Bronchial epithelial cell (primary cell): ENCODE results near the gene CCDC141. TPM values are rescaled to one million over a fixed set of nuclear protein-coding genes. Genes with fewer than 3 reads are reported as not detected.
A peak's percentile ranks its signal among the peaks of the same experiment; 100 is the strongest.

Experiments
- DNase-seq: peaks from one replicate; pipeline ENCODE4 v3.0.0-alpha.2; 2010; ENCODE audit warnings: low read depth
- FAIRE-seq: peaks from 2 replicates; lab custom pipeline; 2011; peaks lifted over from hg19 to GRCh38; lab: Jason Lieb, UNC
- H3K27me3 ChIP-seq: 2 replicates; pipeline ENCODE4 v1.5.1; 2011; ENCODE audit warnings: low read length; ENCODE audit not compliant: control insufficient read depth, insufficient read depth
- H3K36me3 ChIP-seq: 2 replicates; pipeline ENCODE4 v1.5.1; 2011; ENCODE audit warnings: low read length; ENCODE audit not compliant: control insufficient read depth, insufficient read depth
- H3K4me3 ChIP-seq: 2 replicates; pipeline ENCODE4 v1.5.1; 2011; ENCODE audit warnings: mild to moderate bottlenecking, low read depth, low read length, control low read depth
- total RNA-seq: library from RNA; depleted of rRNA; stranded (reverse); fragments of >200 nt; gene quantifications from 2 replicates; pipeline ENCODE4 v1.2.1, GENCODE V29; 2014
- TF ChIP-seq, protein P1 (sequence below): IDR thresholded peaks from 2 replicates; pipeline ENCODE4 v1.5.1; 2011; ENCODE audit warnings: mild to moderate bottlenecking, moderate library complexity, low read length, control low read depth, inconsistent platforms; ENCODE audit not compliant: insufficient read depth, severe bottlenecking

Gene CCDC141
- total RNA-seq, 1 donor from 2014 or later: not detected

DNA sequence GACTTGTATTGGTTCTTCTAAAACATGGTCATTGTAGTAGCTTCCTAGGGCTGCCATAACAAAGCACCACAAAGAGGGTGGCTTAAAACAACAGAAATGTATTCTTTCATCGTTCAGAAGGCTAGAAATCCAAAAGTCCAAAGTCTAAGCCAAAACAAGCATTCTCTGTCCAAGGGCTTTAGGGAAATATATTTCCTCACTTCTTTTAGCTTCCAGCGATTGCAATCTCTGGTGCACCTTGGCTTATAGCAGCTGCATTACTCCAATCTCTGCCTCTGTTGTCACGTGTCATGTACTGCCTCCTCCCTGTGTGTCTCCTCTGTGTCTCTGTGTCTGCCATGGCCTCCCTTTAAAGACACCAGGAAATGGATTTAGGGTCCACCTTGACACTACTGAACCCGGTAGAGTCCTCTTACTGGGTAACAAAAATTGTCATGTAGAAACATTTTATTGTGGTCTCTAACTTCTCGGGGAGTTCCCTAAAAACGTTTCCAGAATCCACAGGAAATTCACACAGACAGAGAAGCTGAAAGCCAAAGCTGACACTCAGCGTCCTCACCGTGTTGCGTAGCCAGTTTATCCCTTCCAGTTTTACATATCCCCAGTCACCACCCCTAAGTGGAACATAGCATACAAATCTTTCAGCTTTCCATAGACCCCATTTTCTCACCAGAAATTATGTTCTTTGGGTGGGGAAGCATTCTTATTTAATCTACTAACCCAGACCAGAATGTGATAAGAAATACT is 222.0 kb downstream of the CCDC141 start:
- Histone ChIP-seq H3K4me3 (no peak overlapping the region), H3K27me3 (no peaks in the 10 kb centered on the region), H3K36me3 (no peaks in the 10 kb centered on the region)
- DNase-seq: no peak
- FAIRE-seq: no peak
- TF ChIP-seq, protein P1, sequence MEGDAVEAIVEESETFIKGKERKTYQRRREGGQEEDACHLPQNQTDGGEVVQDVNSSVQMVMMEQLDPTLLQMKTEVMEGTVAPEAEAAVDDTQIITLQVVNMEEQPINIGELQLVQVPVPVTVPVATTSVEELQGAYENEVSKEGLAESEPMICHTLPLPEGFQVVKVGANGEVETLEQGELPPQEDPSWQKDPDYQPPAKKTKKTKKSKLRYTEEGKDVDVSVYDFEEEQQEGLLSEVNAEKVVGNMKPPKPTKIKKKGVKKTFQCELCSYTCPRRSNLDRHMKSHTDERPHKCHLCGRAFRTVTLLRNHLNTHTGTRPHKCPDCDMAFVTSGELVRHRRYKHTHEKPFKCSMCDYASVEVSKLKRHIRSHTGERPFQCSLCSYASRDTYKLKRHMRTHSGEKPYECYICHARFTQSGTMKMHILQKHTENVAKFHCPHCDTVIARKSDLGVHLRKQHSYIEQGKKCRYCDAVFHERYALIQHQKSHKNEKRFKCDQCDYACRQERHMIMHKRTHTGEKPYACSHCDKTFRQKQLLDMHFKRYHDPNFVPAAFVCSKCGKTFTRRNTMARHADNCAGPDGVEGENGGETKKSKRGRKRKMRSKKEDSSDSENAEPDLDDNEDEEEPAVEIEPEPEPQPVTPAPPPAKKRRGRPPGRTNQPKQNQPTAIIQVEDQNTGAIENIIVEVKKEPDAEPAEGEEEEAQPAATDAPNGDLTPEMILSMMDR: no peak

DNA sequence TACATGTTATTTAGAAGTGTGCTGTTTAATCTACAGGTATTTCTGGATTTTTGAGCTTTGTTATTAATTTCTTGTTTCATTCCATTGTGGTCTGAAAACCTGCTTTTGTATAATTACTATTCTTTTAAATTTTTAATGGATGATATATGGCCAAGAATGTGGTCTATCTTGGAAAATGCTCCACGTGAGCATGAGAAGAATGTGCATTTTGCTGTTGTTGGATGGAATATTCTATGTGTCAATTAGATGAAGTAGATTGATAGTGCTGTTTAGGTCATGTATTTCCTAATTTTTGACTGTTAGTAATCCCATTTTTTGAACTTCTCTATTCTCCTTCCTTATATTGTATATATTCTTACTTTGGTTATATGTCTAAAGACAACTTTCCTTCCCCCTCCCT is 222.8 kb downstream of the CCDC141 start:
- no peak overlapping the region for H3K4me3 ChIP-seq
- no peaks in the 10 kb centered on the region for H3K27me3 ChIP-seq
- no peak for DNase-seq
- no peaks in the 10 kb centered on the region for H3K36me3 ChIP-seq
- FAIRE-seq: no peak
- TF ChIP-seq, protein P1: no peak

DNA sequence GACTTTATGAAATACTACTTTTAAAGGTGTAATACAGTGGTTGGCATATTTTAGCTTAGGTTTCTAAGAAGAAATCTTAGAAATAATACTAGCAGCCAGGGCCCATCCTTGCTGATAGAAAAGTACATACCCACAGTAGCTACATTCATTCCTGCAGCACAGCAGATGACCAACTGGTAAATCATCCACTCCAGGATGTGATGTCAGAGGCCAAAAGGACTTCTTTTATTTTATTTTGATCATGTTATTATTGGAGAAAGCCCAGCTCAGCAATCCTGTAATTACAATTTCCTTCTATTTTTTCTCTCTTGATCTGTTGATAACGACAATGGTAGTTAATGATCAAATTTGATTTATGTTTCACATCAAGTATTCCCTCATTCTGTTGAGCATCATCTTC is 224.8 kb downstream of the CCDC141 start:
- Histone ChIP-seq H3K36me3 (no peaks in the 10 kb centered on the region), H3K4me3 (no peak overlapping the region), H3K27me3 (no peaks in the 10 kb centered on the region)
- no peak for FAIRE-seq
- TF ChIP-seq, protein P1: no peak
- peak; percentile 56 for DNase-seq

DNA sequence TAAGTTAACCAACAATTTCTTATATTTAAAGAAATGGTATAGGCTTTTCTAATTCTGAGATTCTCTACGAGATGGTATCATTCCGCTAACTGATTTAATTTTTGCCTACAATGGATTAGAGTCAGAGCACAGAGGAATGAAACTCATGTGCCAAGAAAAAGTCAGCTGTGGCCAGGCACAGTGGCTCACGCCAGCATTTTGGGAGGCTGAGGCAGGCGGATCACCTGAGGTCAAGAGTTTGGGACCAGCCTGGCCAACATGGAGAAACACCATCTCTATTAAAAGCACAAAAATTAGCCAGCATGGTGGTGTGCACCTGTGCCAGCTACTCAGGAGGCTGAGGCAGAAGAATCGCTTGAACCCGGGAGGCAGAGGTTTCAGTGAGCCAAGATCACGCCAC is 225.8 kb downstream of the CCDC141 start:
- Histone ChIP-seq H3K36me3 (no peaks in the 10 kb centered on the region), H3K4me3 (no peak overlapping the region), H3K27me3 (no peaks in the 10 kb centered on the region)
- TF ChIP-seq, protein P1: no peak
- DNase-seq (no peak), FAIRE-seq (no peak)

DNA sequence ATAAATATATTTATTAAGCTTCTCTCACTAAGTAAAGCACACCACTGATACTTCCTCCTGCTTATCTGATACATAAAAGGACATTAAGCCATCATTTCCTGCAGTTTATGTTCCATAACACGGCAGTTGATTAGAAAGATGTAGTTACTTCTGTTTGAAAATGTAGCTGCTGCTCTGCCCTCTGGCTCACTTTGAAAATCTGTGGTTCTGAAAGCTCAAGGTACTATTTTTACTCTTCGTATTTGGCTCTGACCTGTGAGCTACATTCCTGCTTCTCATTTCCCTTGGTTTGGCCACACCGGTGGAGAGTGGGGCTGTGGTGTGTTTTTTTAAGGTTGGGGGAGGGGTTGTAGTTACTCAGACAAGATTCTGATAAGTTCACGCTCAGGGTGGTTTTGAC is 229.9 kb downstream of the CCDC141 start:
- TF ChIP-seq, protein P1: no peak
- no peak for FAIRE-seq

More for the DNA sequence above, 229.9 kb downstream of the CCDC141 start:
- Histone ChIP-seq H3K4me3 (no peak overlapping the region), H3K27me3 (no peaks in the 10 kb centered on the region), H3K36me3 (no peaks in the 10 kb centered on the region)
- DNase-seq: no peak
